Measurements from ENCODE around the gene NDST1.

GRCh38 chr5:150500328-150500841 lies 7.5 kb upstream of the NDST1 start:
- TF ChIP-seq CTCF (IDR thresholded peaks at IDR 0.05) (no peak), YY1 (IDR thresholded peaks at IDR 0.05; ENCODE audit: low read depth) (no peak), IRF3 (IDR thresholded peaks at IDR 0.05; ENCODE audit: low read depth, low read length) (no peak), RAD21 (IDR thresholded peaks at IDR 0.05; ENCODE audit: low read length) (no peak), JUND (IDR thresholded peaks at IDR 0.05) (no peak), EZH2phosphoT487 (IDR thresholded peaks at IDR 0.05; ENCODE audit: borderline replicate concordance, low read depth) (no peak), TEAD4 (IDR thresholded peaks at IDR 0.05; ENCODE audit: borderline replicate concordance, insufficient read depth) (no peak), ELF1 (IDR thresholded peaks at IDR 0.05) (no peak), FOXM1 (IDR thresholded peaks at IDR 0.05; ENCODE audit: low read depth) (no peak), FOXJ3 (CRISPR knock-in tag; IDR thresholded peaks at IDR 0.05) (no peak), CHD2 (IDR thresholded peaks at IDR 0.05; ENCODE audit: low read length, partially characterized antibody) (no peak)
